ENCODE data around the gene ATF6B. TPM values are rescaled to one million over a fixed set of nuclear protein-coding genes. Genes with fewer than 3 reads are reported as not detected.

Gene ATF6B
- polyA plus RNA-seq, 10 donors: 33.0 to 55.9 (median 41.5) TPM

DNA sequence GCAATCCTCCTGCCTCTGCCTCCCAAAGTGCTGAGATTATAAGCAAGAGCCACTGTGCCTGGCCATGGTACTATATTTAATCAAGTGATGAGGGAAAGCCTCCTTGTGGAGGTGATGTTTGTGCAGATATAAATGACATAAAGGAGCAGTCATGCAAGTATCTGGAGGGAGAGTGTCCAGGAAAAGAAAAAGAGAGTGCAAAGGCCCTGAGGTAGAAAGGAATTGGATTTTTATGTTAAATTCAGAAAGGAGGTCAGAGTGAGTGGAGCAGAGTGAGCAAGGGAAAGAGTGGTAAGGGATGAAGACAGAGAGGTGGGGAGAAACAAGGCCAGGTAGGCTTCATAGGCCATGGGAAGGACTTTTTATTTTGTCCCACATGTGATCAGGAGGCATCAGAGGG lies 9.4 kb upstream of the ATF6B start:
- DNase-seq: no peak

DNA sequence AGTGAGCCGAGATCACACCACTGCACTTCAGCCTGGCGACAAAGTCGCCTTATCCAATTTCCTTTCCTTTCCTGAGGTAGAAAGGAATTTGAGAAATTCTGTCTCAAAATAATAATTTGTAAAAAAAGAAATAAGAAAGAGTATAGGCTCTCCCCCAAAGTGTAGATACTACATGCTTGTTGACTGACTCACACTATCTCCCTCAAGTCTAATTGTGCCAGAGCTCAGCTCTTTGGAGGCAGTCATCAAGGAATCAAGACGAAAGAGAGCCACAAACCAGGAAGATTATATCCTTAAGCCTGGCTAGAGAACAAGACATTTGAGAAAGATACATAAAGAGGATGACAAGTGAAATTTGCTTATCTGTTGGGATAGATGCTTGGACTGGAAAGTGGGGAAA lies 5.7 kb upstream of the ATF6B start:
- DNase-seq: no peak

DNA sequence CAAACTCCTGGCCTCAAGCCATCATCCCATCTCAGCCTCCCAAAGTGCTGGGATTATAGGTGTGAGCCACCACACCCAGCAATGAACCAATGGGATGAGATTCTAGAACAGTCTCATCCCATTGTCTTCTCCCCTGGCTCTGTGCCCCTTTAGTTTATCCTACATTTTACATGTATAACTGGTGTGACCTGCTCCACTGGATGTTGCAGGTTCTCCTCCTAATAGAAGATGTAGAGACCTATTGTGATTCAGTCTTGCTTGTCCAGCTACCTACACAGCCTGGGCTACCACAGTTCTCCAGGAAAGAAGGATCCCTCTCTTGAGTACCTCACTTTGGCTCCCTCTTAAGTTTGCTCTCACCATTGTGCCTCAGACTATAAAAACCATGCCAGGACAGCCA lies 4.1 kb upstream of the ATF6B start:
- no peak for DNase-seq

DNA sequence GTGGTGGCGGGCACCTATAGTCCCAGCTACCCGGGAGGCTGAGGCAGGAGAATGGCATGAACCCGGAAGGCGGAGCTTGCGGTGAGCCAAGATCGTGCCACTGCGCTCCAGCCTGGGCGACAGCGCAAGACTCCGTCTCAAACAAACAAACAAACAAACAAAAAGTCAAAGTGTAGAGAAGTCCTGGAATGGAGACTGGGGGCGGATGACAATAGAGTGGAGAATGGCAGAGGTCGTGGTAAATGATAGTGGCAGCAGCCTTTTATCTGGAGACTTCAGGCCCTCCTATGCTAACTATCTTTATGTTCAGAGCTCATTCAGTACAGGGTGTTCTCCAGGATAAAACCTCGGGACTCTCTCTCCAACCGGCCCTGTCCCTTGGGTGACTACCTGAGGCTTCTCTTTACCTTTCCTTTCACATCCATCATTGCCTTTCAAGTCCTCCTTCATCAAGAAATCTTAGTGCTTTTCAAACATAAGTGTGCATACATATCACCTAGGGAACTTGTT lies 3.4 kb upstream of the ATF6B start:
- DNase-seq: no peak

DNA sequence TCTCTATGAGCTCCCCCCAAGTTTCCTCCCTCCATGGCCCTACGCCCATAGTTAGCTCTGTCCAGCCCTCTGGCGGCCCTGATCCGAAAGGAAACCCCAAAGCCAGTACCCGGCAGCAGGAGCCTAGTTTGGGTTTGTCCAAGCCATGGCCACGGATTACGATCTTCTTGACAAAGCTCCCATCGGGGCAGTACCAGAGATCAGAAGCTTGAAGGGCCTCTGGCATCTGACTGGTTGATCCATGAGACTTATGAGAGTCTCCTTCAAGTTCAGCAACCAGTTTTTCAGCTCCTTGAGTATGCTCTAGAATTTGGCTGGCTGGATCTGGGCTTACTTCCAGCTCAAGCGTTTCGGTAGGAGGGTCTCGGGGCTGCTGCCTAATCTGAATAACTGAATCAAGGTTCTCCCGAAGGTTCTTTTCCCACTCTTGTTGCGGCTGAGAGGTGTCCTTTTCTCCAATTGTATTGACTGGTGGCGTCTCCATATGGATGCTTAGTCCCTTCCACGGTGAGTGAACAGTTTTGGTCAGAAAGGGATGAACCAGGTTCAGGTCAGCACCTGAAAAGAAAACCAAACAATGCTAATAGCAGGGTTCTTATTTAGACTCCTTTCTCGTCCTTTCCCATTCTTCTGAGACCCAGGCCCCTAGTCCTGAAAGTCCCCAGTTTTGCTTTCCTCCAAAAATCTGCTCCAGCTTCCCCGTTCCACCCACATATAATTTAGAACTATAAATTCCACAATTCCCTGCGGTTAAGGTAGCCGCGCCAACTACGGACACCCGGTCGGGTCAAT lies 1.4 kb upstream of the ATF6B start:
- DNase-seq: no peak

DNA sequence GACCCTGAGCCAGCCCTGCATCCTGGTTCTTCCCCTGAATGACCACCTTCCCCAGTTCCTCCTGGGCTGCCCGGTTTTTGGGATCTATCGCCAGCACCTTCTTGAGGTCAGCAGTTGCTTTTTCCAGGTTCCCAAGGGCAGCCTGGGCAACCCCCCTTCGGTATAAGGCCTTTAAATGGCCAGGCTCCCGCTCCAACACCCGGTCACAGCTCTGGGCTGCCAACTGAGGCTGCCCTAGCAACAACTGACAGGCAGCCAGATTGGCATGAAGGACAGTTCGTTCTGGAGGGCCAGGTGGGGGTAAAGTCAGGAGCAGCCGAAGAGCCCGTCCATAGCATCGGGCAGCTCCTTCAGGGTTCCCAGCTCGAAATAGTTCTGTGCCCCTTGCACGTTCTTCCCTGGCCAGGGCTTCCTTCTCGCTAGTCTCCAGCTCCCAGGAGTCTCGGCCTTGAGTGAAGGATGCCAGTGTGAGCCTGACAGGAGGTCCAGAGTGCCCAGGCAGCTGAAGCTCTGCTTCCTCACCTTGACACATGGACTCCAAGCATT lies 778 bp upstream of the ATF6B start:
- peak in 1 of 3 donors; percentile 10 for DNase-seq

DNA sequence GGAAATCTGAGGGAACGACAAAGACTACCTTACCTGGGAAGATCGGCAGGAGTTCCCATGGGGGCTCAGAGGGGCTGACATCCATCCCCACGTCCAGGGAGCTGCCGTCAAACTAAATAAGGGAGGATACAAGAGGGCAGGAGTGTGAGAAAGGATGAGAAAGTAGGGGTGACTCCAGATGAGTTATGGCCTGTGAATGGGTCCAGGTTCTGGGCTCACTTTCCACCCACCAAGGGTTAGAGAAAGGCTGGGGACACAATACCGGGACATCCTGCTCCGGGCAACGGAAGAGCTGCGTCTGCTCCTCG lies 683 bp downstream of the ATF6B start:
- no peak for DNase-seq

DNA sequence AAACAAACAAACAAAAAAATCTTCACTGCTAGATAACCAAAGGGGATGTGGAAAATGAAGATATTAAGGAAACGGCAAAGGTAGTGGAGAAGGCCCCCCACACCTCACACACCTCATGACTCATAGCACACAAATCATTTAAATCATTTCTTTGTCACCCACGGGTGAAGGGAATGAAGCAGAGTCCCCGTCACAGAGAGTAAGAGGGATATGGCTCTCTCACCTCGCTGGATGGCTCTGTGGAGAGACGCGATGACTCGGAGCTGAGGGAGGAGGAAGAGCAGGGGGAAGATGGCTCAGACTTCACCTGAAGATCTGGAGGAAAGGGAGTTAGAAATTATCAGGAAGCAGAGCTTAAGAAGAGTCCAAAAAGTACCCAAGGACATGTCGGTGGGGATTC lies 1.2 kb downstream of the ATF6B start:
- no peak for DNase-seq

DNA sequence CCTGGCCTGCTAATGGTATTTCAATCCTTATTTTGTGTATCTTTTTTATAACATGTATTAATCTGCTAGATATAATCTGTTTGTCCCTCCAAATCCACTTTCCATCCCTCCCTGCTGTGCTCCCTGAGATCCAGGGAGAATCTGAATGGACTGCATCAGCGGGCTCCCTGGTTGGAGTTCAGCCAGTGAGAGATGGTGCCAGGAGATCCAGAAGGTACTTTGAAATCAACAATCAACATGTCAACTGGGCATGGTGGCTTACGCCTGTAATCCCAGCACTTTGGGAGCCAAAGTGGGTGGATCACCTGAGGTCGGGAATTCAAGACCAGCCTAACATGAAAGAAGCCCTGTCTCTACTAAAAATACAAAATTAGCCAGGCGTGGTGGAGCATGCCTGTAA lies 4.4 kb downstream of the ATF6B start:
- DNase-seq: no peak

DNA sequence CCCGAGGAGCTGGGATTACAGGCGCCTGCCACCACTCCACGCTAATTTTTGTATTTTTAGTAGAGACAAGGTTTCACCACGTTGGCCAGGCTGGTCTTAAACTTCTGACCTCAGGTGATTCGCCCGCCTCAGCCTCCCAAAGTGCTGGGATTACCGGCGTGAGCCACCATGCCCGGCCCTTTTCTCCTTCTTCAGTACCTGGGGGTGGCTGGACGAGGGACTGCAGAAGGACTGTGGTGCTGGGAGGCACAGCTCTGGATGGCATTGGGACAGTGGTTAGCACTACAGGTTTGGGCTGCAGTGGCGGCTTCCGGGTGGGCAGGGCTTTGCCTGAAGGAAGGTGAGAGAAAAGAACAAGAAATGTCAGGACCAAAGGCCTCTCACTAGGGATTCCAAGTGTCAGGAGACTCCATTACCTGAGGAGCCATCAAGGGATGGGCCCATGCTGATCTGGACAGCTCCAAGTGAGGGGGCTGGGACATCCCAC lies 7.4 kb downstream of the ATF6B start:
- DNase-seq: no peak

DNA sequence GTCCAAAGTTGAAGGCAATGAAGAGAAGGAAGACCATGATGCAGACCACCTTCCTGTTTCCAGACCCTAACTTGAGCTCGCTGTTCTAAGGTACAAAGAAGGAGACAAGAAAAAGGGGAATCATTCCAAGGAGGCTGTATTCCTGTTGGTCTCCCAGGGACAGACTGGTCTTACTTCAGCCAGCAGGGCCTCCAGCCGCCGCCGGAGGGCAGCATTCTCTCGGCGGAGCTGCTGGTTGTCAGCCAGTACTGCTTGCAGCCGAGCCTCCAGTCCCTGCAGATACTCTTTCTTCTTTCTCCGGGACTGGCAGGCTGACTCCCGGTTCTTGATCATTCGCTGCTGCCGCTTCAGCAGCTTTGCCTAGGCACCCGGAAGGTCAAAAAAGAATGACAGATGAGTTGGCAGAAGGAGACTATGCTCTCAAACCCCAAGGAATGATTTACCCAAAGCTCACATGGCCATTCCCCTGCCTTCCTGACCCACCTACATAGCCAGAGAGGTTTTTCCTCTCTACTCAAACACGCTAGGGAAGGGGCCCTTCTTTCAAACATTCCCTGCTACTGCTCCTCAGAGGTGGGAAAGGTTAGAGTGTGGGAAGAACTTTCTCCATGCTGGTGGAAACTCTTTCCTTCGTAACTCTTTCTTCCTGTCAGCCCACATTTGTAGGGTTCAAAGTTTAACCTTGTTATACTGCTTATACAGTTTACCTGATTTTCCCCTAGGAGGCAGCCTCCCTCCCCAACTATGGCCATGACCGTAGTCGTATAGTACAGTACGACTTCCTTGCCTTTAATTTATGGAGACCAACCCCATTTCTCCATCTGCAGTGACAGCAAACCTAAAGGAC lies 9.0 kb downstream of the ATF6B start:
- peak; percentile 77 to 93 (median 89) for DNase-seq

DNA sequence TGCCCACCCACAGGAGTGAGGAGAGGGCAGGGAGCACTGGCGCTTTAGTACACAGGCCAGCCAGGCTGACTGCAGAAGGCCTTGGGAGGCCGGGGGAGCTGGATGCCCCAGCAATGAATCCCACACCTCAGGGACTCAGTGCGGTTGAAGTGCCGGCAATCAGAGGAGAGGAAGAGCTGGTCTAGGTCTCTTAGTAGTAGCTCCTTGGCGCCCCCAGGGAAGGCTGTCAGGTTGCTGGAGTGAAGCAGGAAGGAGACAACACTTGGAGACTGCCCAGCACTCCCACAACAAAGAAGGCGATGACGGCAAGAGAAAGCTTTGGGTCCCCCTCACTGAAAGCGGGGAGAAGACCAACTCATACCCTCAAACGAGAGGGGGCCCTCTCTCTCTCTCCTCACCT lies 10.6 kb downstream of the ATF6B start:
- DNase-seq: no peak

DNA sequence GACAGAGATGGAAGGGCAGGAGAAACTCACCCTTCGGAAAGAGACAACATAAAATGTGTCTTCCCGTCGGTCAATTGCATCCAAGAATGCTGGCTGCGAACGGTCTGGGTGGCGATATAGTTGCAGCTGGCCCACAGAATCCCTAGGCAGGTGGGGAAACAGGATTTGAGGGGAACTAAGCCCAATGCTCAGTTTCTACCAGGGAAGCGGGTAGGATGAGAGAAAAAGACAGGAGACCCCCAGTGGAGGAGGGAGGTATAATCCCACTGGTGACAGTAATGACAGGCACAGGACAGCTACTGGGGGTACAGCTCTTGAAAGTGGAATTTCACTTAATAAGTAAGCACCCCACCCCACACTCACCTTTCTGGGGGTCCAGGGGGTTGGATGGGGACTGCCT lies 11.4 kb downstream of the ATF6B start:
- no peak for DNase-seq

DNA sequence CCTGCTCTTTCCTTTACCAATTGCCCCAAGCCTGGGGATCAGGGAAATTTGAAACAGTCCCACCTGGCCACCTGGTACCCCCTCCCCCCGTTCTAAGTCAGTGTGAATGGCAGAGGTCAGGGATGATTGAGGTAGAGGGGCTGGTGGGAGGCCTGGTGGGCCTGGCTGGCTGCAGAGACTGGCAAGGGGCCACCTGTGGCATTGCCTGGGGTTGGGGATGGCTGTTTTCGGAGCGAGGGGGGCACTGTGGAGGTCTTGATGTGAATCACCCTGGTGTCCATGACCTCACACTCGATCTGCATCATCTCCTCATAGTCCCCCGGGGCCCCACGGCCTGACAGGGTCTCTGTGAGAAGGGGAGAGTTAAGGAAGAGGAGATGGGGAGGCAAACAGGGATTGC lies 12.4 kb downstream of the ATF6B start:
- no peak for DNase-seq

DNA sequence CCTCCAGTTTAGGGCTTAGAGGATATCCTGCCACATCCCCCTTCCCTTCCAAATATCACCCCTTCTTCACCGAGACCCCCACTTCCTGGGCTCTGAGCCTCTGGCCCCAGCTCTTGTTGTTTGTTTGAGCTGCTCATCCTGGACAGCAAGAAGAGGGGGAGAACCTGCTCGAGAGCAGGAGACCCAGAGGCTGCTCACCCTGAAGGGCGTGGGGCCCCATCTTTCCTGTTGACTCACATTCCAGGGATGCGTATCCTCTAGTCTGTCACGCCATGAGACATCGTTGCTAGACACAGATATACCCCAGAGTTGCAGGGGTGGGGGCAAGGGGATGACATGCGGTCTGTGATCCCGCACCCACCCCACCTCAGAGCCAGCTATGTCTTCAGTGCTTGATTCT lies 13.2 kb downstream of the ATF6B start:
- peak in 2 of 3 donors; percentile 64 to 72 for DNase-seq

DNA sequence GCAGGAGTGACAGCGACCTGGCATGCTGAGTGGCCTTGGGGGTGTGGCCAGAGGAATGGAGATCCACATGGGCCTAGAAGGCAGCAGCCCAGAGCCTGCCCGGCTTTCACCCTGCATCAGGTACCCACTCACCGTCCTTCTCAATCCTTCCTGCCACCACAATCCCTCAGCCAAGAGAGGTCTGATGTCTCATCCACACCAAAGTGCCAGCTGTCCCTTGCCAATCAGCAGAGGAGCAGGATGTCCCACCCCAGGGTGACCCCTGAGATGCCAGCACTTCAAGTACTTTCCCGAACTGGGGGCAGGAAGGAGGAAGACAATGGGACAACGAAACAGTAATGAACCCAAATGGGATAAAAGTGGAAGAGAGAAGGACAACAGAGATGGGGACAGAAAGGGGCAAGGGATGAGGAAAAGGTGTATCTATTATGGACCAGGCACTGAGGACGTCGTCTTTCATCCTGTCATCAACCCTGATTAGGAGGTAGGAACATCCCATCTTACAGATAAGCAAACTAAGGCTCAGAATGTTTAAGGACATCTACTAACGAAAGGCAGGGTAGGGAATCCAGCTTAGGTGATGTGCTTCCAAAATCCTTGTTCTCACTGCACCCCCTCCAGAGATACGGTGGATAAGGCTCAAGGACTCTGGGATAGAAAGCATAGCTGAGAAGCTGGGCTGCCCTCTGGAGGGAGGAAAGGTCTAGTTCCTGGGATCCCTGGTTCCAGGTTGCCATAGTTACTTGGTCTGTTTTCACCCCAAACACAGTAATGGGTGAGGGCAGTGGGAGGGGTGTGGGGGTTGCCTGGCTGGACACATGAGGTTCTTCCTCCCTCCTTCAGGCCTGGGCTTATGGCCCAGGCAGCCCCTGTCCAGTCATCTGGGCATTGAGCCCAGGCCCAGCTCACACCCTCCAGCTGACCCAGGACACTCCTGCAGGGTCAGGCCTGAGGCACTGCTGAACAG lies 14.4 kb downstream of the ATF6B start:
- DNase-seq: peak; percentile 90 to 98 (median 95)

DNA sequence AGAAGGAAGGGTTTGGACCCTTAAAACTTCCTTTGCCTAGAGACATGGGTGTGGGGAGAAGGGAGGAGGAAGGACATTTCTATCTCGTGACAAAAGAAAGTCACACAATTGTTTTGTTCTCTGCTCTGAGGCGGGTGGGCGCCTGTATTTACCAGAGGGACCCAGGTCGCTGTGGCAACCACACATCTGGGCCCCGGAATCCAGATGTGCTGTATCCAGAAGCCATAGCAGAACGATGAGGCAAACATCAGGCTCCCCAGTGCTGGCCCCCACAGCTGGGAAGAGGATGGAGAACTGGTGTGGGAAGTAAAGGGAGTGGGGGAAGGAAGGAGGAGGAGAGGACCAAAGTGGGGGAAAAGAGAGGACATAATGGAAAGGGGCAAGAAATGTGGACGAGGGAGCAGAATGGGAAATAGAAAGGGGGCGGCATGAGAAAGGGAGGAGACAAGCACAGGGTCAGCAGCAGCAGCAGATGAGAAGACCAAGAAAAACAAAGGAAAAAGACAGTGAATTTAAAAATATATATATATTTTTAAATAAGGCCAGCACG lies 15.5 kb downstream of the ATF6B start:
- peak; percentile 85 to 97 (median 93) for DNase-seq

DNA sequence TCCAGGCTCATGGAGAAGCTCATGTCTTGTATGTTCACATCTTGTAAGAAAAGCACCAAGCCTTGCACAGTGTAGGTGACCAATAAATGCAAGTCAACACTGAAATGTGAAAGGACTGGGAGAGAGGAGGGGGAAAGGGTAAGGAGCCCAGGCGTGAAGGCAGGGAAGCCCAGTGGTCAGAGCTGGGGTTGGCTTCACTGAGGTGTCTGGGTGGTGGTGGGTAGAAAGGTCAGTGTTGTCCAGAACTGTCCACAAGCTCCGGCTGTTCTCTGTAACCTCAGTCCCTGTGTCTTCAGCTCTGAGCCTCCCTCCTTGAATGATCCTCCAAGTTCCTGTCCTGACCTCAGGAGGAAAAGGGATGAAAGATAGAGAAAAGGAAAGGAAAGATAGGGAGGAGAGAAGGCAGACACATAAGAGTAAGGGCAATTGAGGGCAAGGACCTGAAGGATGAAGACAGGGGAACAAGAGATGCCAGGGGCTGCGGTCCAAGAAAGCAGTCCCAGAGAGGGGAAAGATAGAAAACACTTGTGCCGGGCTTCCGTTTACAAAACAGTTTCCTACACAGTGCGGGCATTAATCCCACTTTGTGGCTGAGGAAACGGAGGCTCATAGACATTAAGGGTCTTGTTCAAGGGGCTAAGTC lies 16.5 kb downstream of the ATF6B start:
- DNase-seq: peak in 2 of 3 donors; percentile 82 to 89

DNA sequence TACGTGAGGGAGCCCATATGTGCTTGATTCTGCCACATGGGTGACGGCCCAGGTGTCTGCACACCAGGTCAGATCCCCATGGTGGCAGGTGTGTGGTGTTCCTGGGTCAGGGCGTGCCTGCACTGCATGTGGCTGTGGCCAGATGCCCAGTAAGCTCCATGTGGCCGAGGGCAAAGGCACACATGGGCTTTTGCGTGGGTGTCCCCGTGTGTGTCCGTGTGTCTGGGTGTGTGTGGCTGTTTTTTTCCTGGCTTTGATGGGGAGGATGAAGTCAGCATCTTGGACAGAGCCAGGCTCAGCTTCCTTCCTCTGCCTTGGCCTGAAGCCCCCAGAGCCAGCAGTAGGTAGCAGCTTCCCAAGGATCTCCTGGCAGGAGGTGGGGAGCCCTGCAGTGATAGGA lies 17.4 kb downstream of the ATF6B start:
- DNase-seq: peak in 2 of 3 donors; percentile 71 to 80

DNA sequence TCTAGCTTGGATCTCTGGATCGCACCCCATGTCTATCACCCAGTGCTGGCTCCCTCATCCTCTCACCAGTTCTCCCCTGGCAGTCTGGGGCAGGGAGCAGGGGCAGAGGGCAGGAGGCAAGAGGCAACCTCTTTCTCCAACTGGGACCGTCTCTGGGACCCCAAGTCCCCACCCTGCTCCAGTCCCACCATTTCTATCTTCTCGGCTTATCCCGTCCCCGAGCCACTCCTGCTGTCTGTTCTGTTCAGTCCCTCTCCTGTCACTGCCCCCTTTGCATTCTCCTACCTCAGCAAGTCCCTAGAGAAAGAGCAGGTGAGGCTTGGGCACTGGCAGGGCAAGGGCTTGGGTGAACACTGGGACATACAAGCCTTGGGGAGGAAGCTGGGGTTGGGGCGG lies 18.3 kb downstream of the ATF6B start:
- DNase-seq: no peak

Data from muscle of back (tissue), 11 donors.